ENCODE measurements around the gene ALPK1.

ALPK1 gene

DNA sequence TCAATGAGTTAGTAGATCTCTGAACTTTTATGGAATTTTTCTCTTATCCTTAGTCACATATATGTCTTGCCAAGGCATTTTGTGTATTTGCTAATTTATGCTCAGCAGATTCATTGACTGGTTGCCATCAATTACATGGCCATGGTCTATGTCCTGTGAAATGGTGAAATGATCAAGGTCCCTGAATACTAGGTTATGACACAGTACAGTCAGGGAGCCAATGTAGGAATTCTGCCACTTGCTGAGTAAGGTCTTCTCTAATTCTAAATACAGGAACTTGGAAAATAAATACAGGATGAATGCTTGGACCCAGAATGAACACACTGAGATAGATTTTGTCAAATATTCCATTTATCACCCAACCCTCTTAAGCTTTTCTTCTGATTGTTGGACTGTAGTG lies 35.2 kb downstream of the ALPK1 start:
- no peaks in the 10 kb centered on the region for H3K4me1 ChIP-seq
- H3K9me3 ChIP-seq (ENCODE audit: control insufficient read depth, low read length): no peaks in the 10 kb centered on the region
- no peak overlapping the region for H3K4me3 ChIP-seq (ENCODE audit: low read depth, low read length)
- H2AFZ ChIP-seq: no peak overlapping the region
- H3K79me2 ChIP-seq: no peaks in the 10 kb centered on the region
- no peak for TF ChIP-seq CTCF (IDR thresholded peaks at IDR 0.05)
- H3K9ac ChIP-seq: no peak overlapping the region
- no peak overlapping the region for H3K4me2 ChIP-seq (ENCODE audit: low read length)
- no peaks in the 10 kb centered on the region for H3K27me3 ChIP-seq (ENCODE audit: control insufficient read depth, insufficient read depth, low read length)
- H3K36me3 ChIP-seq (ENCODE audit: control insufficient read depth, insufficient read depth, low read length): no peaks in the 10 kb centered on the region
- H3K27ac ChIP-seq: no peak overlapping the region

GRCh38 chr4:112340023-112340422 lies 42.9 kb downstream of the ALPK1 start:
- H3K4me1 ChIP-seq: peaks cover 5% of the 10 kb centered on the region
- H3K27me3 ChIP-seq (ENCODE audit: control insufficient read depth, insufficient read depth, low read length): no peaks in the 10 kb centered on the region
- no peak overlapping the region for H3K4me2 ChIP-seq (ENCODE audit: low read length)
- no peak overlapping the region for H2AFZ ChIP-seq
- H3K27ac ChIP-seq: no peak overlapping the region
- H3K79me2 ChIP-seq: no peaks in the 10 kb centered on the region
- no peak overlapping the region for H3K4me3 ChIP-seq (ENCODE audit: low read depth, low read length)
- no peak overlapping the region for H3K9ac ChIP-seq
- H3K9me3 ChIP-seq (ENCODE audit: control insufficient read depth, low read length): no peaks in the 10 kb centered on the region
- no peaks in the 10 kb centered on the region for H3K36me3 ChIP-seq (ENCODE audit: control insufficient read depth, insufficient read depth, low read length)
- no peak for TF ChIP-seq CTCF (IDR thresholded peaks at IDR 0.05)

- H3K4me3 ChIP-seq (ENCODE audit: low read depth, low read length): no peak overlapping the region
- H2AFZ ChIP-seq: no peak overlapping the region
- no peak overlapping the region for H3K4me2 ChIP-seq (ENCODE audit: low read length)
- H3K9ac ChIP-seq: no peak overlapping the region
- no peaks in the 10 kb centered on the region for H3K9me3 ChIP-seq (ENCODE audit: control insufficient read depth, low read length)
- TF ChIP-seq CTCF (IDR thresholded peaks at IDR 0.05): no peak
- no peaks in the 10 kb centered on the region for H3K36me3 ChIP-seq (ENCODE audit: control insufficient read depth, insufficient read depth, low read length)
- H3K27ac ChIP-seq: no peak overlapping the region
- H3K4me1 ChIP-seq: peaks cover 5% of the 10 kb centered on the region
- no peaks in the 10 kb centered on the region for H3K27me3 ChIP-seq (ENCODE audit: control insufficient read depth, insufficient read depth, low read length)
- no peaks in the 10 kb centered on the region for H3K79me2 ChIP-seq
These were observed 43.9 kb downstream of the ALPK1 start for GRCh38 chr4:112341033-112341432.

DNA sequence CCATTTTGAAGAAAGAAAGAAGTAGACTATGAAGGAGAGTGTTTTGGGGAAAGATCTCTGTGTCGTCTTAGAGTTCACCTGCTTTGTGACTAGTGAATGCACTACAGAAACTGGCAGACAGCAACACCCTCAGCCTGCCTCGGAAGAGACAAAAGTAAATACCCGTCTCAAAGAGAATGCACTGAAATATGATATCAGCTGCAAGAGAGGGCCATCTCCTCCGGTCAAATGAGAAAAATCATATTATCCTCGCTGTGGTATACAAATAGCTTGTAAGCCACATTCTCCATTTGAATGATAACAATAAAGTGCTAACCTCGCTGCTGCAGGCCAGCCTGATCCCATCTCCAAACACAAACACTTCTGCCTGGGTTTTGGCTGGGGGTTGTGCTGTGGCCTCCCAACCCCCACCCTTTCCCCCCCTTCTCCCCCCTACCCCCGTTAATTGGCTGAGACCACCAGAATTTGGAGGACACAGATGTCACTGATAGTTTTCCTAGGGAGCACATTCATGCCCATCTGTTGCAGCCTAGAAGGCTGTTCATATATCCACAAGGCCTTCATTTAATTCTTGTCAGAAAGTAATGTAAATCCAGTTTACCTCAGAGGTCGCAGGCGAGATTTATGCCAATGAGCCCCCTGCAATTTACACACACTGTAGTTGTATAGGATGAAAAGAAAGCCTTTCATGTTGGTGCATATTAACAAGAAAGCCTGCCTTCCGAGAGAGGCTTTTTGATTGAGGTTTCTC lies 46.3 kb downstream of the ALPK1 start:
- H2AFZ ChIP-seq: peak overlapping the region; percentile 64
- H3K4me1 ChIP-seq: peaks cover 5% of the 10 kb centered on the region
- H3K4me3 ChIP-seq (ENCODE audit: low read depth, low read length): no peak overlapping the region
- no peak overlapping the region for H3K4me2 ChIP-seq (ENCODE audit: low read length)
- H3K27ac ChIP-seq: peak overlapping the region; percentile 70
- no peaks in the 10 kb centered on the region for H3K27me3 ChIP-seq (ENCODE audit: control insufficient read depth, insufficient read depth, low read length)
- no peaks in the 10 kb centered on the region for H3K36me3 ChIP-seq (ENCODE audit: control insufficient read depth, insufficient read depth, low read length)
- no peaks in the 10 kb centered on the region for H3K9me3 ChIP-seq (ENCODE audit: control insufficient read depth, low read length)
- H3K9ac ChIP-seq: no peak overlapping the region
- H3K79me2 ChIP-seq: no peaks in the 10 kb centered on the region
- TF ChIP-seq CTCF (IDR thresholded peaks at IDR 0.05): no peak

Data from parathyroid adenoma (tissue), 2 donors.